ENCODE data around the gene ADCY1.

ADCY1 gene

DNA sequence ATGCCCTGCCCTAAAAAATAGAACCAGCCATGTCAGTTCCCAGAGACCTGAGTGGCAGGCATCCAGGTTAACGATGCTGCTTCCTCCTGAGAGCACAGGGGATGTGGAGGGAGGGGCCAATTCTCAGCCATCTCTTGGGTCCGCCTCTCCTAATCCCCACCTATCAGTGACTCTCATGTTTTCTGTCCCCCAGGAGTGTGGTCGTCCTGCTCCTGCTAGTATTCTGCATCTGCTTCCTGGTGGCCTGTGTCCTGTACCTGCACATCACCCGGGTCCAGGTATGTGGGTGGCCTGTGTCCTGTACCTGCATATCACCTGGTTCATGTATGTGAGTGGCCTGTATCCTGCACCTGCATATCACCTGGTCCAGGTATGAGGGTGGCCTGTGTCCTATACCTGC is 105.3 kb downstream of the ADCY1 start:
- DNase-seq: no peak

- DNase-seq: no peak
Observed at GRCh38 chr7:45680776-45681175, 106.6 kb downstream of the ADCY1 start.

DNA sequence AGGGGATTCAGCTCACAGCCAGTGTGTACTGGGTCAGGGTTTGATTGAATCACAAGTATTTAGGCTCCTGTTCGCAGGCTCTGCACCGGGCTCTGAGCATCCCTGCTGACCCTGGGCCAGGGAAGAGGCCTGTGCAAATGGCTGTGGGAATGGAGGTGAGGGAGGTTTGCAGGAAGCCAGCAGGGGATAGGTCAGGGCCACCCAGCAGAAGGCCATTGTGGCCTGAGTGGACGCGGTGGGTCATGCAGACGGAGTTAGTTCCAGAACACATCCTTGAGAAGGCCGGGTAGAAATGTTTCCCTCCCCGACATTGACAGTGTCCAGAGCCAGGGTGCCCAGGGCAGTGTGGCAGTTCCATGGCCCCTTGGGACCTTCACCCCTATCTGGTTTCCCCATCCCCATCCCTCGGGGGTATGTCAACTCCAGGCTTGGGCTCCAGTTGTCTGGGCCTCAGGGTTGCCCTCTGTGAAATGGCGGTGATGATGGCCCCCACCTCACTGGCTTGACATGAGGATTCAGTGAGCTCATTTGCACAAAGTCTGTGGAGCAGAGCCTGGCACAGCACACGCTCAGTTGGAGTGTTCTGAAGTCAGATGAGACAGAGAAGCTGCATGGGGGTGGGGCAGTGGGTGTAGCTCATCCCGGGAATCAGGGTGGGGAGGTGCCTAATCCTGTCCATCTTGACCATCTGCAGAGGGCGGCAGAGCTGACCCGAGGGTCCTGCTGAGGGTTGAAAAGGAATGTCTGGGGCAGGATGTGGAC is 107.6 kb downstream of the ADCY1 start:
- DNase-seq: no peak

DNA sequence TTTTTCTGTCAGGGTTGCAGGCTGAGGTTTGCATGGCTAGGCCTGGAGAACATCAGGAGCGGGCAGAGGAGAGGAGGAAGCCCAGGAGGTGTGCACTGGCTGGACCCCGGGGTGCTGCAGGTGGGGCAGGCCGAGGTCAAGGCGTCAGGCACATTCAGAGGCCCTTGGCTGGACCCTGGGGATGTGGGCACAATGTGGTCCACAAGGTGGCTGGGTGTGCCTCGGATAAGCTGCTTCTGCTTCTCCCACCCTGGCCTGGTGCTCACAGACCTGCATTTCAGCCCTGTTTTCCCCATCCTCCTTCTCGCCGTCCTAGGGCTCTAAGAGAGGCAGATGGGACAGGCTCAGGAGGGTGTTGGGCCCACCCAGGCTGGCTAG is 108.2 kb downstream of the ADCY1 start:
- DNase-seq: no peak

DNA sequence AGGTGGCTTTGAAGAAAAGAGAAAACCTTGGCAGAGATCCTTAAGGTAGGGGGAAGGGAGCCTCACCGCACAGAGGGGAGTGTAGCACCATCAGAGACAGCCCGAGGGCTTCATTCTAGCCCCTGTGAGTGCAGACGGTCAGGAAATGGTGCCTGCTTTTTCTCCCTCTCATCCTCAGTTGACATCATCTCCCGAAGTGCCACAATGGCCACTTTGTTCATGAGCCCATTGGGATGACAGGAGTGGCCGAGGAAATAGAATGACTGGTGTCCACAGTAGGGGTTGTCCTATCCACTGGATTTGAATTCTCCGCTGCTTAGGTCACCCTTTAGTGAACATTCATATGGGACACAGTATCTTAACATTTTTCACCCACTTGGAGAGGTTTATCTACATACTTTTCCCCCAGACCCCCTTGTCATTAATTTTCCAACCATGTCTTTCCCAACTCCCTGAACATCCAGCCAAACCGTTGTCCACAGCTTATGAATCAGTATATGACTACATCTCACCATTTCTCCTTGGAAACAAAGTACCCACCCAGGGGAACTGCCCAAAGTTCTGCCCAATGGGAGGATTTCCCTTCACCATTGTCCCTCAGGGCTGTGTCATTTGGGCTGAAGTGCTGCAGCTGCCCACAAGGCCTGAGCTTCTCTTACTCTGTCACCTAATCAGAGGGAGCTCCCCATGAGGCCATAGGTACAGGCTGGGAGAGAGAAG is 108.8 kb downstream of the ADCY1 start:
- DNase-seq: no peak

DNA sequence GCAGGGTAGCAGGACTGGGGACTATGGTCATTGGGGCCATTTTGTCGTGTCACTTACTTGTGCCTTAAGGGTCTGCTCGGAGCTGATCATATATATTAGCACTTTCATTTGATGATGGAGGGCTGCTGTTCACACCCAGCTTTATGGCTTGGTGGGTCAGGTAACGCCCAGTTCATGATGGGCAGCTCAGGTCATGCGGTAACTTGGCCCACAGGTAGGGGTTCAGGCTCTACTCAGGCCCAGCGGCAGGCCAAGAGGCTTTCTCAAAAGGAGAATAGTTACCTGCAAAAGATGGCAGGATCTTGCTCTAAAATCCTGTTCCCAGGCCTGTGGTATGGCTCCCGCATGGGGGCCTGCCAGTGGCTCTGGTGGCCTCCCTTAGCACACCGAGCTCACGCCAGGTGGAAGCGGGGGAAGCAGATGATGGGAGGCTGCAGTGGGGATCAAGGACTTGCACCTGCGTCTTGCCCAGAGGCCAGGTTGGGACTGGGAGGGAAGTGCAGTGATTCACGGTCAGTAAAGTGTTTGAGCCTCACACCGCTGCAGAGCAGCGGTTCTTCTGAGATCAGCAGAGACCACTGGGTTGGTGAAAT is 109.5 kb downstream of the ADCY1 start:
- no peak for DNase-seq

GRCh38 chr7:45684910-45685618 is 110.9 kb downstream of the ADCY1 start:
- DNase-seq: no peak

DNA sequence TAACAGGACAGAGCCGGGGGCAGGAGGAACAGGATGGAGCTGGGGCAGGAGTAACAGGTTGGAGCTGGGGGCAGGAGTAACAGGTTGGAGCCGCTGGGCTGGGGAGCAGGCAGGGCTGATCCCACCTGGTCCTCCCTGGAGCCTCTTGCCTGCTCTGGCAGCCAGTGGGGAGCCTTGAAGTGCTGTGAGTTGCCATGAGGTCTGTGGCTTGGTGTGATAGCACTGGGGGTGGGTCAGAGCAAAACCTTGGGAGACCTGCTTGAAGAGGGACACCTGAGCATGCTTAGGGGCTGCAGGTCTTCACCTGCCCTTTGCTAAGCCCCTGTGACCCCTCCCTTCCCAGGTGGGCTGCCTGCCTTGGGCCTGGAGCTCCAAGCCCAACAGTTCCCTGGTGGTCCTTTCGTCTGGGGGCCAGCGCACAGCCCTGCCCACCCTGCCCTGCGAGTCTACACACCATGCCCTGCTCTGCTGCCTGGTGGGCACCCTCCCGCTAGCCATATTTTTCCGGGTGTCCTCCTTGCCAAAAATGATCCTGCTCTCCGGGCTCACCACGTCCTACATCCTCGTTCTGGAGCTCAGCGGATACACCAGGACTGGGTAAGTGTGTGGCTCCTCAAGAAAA is 111.6 kb downstream of the ADCY1 start:
- no peak for DNase-seq

DNA sequence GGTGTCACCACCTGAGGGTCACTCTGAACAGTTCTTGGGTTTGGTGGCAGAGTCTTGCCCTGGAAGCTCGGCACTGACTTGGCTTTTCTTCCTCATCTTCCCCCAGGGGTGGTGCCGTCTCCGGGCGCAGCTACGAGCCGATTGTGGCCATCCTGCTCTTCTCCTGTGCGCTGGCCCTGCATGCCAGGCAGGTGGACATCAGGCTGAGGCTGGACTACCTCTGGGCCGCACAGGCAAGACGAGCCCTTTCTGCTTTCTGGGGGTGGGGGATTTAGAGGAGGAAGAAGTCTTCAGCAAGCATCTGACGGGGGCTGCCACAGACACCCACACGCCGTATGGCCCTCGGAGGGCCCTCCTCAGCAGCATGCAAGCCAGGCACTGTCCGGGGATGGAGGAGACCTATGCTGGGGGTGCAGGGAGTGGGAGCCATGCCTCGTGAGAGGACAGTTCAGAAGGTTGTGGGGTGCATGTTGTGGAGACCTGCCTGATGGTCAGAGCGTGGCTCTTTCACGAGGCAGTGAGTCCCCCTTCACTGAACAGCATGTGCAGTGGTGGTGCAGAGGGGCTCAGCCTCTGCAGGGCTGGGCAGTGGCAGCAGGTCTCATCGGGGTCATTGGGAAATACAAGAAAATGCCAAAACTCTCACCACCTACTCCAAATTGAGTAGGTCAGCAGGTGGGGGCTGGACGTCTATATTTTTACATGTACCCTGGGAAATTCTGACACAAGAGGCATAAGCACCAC is 112.4 kb downstream of the ADCY1 start:
- no peak for DNase-seq

GRCh38 chr7:45687185-45687560 is 113.0 kb downstream of the ADCY1 start:
- DNase-seq: no peak

DNA sequence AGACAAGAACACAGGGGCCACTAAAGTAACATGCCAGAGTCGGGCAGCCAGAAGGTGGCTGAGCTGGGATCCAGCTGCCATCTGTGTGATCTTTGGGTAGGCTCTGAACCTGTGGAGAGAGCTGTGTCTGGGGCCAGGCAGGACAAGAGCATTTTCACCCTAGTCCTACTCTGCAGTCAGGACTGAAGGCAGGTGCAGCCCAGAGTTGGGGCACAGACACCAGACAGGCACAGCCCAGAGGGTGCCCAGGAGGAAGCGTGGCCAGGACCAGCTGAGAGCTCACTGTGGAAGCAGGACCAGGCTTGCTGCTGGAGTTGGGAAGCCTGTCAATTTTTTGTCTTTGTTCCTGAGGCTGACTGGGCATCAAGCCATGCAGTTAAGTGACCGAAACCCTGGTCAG is 113.6 kb downstream of the ADCY1 start:
- DNase-seq: no peak

DNA sequence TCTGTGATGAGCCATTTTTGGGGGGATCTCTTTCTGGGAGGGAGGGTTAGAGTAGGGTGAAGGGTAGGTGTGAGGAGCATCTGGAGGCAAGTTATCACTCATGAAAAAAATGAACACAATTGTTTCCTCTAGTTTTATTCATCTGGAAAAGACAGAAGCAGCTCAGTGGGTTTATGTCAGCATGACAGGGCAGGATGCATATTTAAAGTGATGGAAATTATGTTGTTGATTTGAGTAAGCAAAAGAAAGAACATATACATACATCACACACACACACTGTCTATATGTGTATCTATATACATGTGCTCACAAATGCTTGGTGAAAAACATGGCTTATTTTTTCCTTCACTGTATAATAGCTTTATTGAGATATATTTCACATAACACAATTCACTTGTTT is 114.2 kb downstream of the ADCY1 start:
- DNase-seq: no peak

- no peak for DNase-seq
Observed at GRCh38 chr7:45689011-45689796, 115.0 kb downstream of the ADCY1 start.

DNA sequence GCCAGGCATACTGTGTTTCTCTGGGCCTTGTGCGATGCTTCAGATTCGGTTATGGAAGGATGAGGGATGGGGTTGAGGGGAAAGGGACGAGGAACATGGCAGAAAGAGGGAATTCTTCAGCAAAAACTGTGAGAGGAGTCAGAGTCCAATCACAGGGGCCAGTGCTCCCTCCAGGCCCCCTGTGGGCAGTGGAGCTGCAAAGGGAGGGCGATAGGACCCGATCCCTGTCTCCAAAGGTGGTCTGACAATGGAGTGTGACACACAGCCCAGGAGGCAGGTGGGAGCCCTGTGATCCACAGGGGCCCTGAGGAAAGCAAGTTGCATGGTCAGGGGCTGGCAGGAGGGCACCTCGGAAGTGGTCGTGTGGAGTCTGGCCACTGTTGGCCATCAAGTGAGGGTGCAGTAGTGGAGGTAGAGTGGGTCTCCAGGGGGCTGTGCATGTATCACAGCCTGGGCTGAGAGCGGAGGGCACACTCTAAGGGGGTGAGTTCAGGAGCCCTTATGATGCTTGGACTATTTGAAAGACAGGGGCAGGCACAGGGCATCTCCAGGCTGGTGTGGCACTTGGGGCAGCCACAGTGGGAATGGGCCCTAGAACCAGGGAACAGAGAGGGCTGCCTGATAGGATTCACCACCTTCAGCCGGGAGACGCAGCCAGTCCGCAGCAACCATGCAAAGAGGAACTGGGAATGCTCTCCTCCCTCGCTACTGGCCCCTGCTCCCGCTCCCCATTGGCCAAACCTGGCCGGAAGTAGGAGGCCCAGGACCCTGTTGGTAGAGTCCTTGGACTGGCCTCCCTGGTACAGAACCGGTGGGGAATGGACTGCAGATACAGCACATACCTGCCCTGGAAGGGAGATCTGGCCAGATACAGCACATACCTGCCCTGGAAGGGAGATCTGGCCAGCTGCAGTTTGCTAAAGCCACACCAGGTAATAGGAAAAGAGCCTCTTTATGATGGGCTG is 115.9 kb downstream of the ADCY1 start:
- DNase-seq: no peak

DNA sequence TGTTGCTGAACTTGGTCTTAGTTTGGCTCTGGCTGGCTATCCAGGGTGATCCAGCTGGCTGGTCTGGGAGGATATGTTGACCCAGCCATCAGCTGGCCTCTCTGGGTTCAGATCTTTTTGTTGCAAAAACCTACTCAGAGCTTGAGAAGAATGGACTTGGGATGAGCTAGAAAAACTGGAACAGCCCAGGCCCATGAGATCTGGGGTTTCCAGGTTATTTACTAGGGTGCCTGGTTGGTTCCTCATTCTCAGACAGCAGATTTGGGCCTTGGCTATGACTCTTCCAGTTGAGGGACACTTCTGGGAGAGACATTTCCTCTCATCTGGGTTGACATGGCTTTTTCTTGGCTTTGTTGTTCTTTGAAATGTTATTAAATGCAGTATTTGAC is 116.6 kb downstream of the ADCY1 start:
- no peak for DNase-seq

DNA sequence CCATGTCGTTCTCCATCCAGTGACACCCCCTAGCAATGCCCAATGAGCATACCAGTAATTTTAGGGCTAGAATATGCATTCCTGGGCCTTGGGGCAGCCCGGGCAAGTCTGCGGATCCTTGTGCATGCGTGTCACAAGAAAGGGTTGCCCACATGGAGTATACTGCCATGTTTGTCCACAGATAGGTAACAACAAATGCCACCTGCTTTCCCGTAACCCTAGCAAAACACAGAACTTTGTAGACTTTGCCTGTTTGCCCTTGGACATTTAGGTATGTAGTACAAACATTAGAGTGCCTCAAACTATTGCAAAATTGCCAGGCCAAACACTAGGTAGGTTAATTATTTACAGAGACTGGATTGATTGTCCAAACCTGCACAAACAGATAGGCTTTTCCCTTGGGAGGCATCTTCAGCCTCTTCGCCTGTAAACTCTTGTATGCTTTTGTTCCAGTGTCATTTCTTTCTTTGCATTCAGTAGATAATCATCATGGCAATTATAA is 117.0 kb downstream of the ADCY1 start:
- DNase-seq: no peak

GRCh38 chr7:45692031-45692430 is 117.9 kb downstream of the ADCY1 start:
- DNase-seq: no peak

GRCh38 chr7:45695249-45695995 is 121.3 kb downstream of the ADCY1 start:
- DNase-seq: no peak

GRCh38 chr7:45696476-45696875 is 122.3 kb downstream of the ADCY1 start:
- no peak for DNase-seq

Data from CD4-positive, alpha-beta T cell treated with Interleukin-17A for 4 hours (primary cell).